ENCODE measurements around the gene MEX3A.

MEX3A gene

GRCh38 chr1:156126043-156126629 lies 43.9 kb upstream of the MEX3A start:
- TF ChIP-seq CTCF (IDR thresholded peaks at IDR 0.05) = peak; percentile 26; the same call in 1 of the 2 replicates

DNA sequence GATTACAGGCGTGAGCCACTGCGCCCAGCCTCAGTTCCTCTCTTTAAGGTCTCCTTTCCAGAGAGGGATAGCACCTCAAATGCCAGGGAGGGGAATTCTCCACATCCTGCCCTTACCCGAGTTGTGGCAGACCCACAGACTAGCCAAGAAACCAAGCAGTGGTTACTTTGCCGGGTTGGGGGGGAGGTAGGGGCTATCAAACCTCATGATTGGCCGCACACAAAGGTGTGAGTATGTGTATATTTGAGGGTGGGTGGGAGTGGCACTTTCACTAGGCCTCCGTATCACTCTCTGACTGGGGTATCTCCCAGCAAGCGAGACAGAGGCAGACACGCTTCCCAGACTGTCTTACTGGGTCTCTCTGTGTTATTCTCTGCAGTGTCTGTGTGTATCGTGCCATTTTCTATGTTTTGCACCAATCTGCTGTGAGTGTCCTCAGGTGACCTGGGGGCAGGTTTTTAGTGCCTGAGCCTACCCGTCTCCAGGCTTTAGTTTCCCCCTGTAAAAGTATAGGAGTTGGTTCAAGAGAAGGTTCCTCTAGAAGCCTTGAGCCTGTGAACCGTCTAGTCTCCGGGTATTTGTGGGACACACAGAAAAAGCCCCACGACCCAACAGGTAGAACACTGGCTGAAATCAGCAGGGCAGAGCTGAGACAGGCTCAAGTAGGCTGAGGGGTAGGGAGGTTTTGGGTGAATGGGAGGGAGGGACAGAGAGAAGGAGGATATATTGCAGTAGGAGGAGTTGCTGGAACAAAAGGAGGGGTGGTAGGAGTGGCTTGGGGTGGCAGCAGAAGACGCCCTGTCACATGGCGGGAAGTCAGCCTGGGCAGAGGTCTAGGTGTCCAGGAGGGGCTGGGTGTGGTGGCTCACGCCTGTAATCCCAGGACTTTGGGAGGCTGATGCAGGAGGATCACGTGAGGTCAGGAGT lies 42.6 kb upstream of the MEX3A start:
- no peak for TF ChIP-seq CTCF (IDR thresholded peaks at IDR 0.05)

DNA sequence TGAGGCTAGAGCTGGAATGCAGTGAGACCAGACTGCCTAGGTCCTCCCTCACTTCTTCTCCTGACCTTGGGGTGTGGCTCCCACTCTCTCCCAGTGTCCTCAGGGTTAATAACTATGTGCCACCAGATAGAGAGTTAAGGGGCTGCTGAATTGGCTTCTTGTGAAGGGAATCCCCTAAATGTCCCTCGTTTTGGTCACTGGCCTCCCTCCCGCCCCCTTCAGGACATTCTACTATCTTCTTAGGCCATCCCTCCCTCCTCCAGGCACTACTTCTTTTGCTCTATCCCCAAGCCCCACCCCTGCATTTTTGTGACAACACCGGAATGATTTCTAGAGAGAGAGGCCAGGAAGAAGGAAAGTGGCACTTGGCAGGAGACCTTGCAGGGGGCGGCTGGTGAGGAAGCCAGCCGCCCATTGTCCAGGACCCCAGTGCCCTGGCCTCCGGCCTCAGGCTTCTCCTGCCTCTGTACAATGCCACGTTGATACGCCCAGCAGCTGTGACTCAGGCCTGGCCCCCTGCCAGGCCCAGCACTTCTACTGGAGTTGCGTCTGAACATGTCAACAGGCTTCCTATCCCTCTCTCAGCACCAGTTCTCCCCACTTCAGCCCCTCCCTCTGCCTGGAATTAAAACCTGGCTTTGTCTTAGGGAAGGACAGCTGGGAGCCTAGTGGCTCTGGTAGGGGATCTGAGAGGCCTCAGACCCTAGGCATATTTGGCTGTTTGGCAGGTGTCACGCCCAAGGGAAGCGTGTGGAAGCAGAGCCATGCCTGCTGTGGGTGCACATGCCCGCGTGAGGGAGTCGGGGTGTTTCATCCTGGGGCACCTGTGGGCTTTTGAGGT lies 41.3 kb upstream of the MEX3A start:
- TF ChIP-seq CTCF (IDR thresholded peaks at IDR 0.05) = no peak

GRCh38 chr1:156122519-156123355 lies 40.5 kb upstream of the MEX3A start:
- 0 out of 2 replicates have a peak, but pooled peaks have one; percentile 20 for TF ChIP-seq CTCF (IDR thresholded peaks at IDR 0.05)

- no peak for TF ChIP-seq CTCF (IDR thresholded peaks at IDR 0.05)
Measured at GRCh38 chr1:156122086-156122485, 39.8 kb upstream of the MEX3A start.

DNA sequence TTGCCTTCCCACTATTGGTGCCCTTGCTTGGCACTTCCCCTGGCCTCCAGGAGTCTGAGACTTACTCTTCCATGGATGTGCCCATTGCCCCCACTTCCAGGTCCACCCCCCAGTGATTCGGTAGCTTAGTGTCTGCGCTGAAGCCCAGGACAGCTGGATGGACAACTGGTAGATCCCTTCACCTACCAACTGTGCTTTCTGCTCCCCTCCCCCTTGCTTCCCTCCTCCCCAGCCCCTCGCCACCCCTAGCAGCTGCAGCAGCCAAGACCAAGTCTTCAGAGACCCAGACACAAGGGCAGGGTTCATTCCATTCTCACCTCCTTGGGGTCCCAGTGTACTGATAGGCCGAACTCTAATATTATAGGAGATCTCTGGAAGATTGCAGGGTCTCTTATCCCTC lies 39.2 kb upstream of the MEX3A start:
- TF ChIP-seq CTCF (IDR thresholded peaks at IDR 0.05) = no peak
